Activated CD4-positive, alpha-beta memory T cell treated with anti-CD3 and anti-CD28 coated beads for 36 hours (primary cell): ENCODE results near the gene CEP85L. TPM values are rescaled to one million over a fixed set of nuclear protein-coding genes. Genes with fewer than 3 reads are reported as not detected.

Experiments
- CTCF ChIA-PET: fragments of 350-600 bp; sonication (Branson Sonifier 250); formaldehyde crosslinking; loops from one replicate; lab custom pipeline; 2021; ENCODE audit warnings: antibody characterized with exemption, inconsistent platforms; lab: Charles Lee
- POLR2A ChIA-PET: fragments of 350-600 bp; sonication (Branson Sonifier 250); formaldehyde crosslinking; loops from one replicate; lab custom pipeline; 2021; ENCODE audit warnings: antibody characterized with exemption; lab: Charles Lee
- DNase-seq: peaks from one replicate; pipeline ENCODE4 v3.0.0-alpha.2; 2020
- H3K27ac Mint-ChIP-seq: one replicate; pipeline ENCODE4 v1.8.0; 2021; ENCODE audit warnings: mixed read lengths
- H3K27me3 Mint-ChIP-seq: one replicate; pipeline ENCODE4 v1.8.0; 2021; ENCODE audit warnings: mixed read lengths
- H3K36me3 Mint-ChIP-seq: one replicate; pipeline ENCODE4 v1.8.0; 2021; ENCODE audit warnings: mixed read lengths
- H3K4me1 Mint-ChIP-seq: one replicate; pipeline ENCODE4 v1.8.0; 2021; ENCODE audit warnings: low read depth, mixed read lengths
- H3K4me3 Mint-ChIP-seq: one replicate; pipeline ENCODE4 v1.8.0; 2021; ENCODE audit warnings: mild to moderate bottlenecking, mixed read lengths
- H3K9me3 Mint-ChIP-seq: one replicate; pipeline ENCODE4 v1.8.0; 2021; ENCODE audit warnings: mixed read lengths
- intact Hi-C: fragments of 100-400 bp; cut with micrococcal nuclease; formaldehyde crosslinking; loops from one replicate; pipeline ENCODE4 v1.15.1; 2023
- total RNA-seq, 2 experiments: library from RNA; stranded (reverse); gene quantifications; one replicate each; pipeline ENCODE4 v1.2.3, GENCODE V29; 2021

Gene CEP85L
- 10 to 100 TPM; 21.1 to 23.3 TPM for total RNA-seq

DNA sequence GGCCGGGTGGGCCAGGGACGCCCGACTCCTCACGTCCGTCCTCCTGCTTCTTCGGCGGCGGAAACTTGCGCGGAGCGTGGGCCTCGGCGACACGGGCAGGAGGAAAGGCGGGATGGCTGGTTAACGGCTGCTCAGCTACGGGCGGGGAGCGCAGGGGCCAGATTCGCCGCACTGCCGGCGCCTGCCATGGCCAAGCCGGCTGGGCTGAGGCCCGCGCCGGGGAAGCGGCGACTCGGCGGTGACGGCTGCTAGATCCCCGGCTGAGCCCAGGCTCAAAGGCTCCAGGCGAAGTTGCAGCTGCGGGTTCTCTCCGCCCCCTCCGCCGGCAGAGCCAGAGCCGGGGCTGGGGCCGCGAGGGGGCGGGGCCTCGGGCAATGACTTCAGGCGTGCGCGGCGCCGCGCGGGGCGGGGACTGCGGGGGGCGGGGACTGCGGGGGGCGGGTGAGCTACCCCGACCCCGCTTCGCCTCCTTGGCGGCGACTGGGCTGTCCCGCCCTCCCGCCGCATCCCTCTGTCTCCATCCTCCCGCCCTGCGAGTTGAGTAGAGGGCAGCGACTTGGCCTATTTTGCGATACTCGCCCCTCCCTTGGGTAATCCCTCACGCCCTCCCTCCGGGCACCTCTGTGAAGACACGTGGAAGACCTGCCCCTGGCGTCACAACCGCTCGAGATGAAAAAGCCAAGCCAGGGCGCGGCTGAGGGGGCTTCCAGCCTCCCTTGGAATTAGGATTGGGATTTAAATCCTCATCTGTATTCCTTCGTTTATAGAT, at the start of gene CEP85L:
Gene CEP85L (minus strand): TSS at position 310 of the 769 bp plus-strand sequence. CDS start 322 bp downstream, outside the sequence.
- Mint-ChIP-seq H3K27ac (peak within 1 kb of the TSS; percentile 93), H3K27me3 (no peaks in the 10 kb centered on the region), H3K4me3 (peak within 1 kb of the TSS; percentile 87), H3K36me3 (no peaks in the 10 kb centered on the region), H3K9me3 (no peaks in the 10 kb centered on the region), H3K4me1 (peaks cover 53% of the 10 kb centered on the region)
- peak; percentile 93 for DNase-seq
- CTCF ChIA-PET: interaction anchor here (0.8 to 2.1 kb wide), 5 partner anchors 13 to 151 kb away, joined by 3 to 8 read pairs (median 3); no protein-coding TSS in a partner anchor
- POLR2A ChIA-PET: interaction anchor here (0.5 to 1.8 kb wide), 12 partner anchors 11 to 284 kb away, joined by 3 to 20 read pairs (median 3); partner anchors contain the start of gene ASF1A
- intact Hi-C loops: loop anchor here (1.0 to 5.0 kb wide), 10 partner anchors 13 to 426 kb away; partner anchors contain the start of genes ASF1A and FAM184A

DNA sequence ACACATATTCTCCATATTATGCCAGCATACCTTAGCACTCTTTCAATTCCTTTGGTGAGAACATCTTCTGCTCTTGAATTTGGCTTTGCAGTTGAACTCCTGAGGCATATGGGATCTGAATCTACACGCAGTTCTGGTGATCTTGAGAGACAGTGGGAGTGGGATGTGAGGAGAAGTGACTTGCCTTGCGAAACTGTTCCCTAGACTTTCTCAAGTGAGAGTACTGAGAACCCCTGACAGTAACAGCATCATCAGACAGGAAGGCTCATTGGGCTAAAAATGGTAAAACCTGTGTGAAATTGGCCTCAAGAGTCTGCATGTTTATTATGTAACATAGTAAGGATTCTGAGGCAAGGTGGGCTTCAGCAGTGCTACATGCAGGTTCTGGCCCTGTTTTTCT, 49.1 kb upstream of the CEP85L start:
- Mint-ChIP-seq H3K27me3 (no peaks in the 10 kb centered on the region), H3K4me1 (peaks cover 53% of the 10 kb centered on the region), H3K36me3 (peaks cover 23% of the 10 kb centered on the region), H3K4me3 (no peak overlapping the region), H3K9me3 (no peaks in the 10 kb centered on the region), H3K27ac (no peak overlapping the region)
- POLR2A ChIA-PET: interaction anchor here (0.7 to 0.9 kb wide), 2 partner anchors 8 to 60 kb away, joined by 3 to 4 read pairs; no protein-coding TSS in a partner anchor
- DNase-seq: no peak
- CTCF ChIA-PET: no interaction called here
- intact Hi-C loops: no loop called here

DNA sequence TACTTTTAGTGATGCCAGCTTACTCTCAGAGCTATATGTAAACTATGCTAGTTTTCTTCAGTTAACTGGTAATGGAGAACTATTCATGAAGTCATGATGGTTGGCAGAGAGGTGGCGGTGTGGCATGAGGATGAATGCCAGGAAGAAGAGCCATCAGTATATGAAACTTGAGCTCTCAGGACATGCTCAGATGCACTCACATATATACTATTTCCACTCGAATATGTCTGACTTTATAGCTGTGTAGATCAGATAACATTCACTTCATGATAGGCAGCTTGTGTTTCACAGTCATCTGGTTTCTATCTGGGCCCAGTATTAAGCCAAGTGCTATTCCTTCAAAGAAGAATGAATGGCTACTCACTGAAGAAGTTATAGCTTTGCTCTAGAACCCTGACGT, 46.2 kb upstream of the CEP85L start:
- Mint-ChIP-seq H3K27ac (no peak overlapping the region), H3K9me3 (peaks cover 4% of the 10 kb centered on the region), H3K4me3 (no peak overlapping the region), H3K36me3 (peaks cover 36% of the 10 kb centered on the region), H3K27me3 (no peaks in the 10 kb centered on the region), H3K4me1 (peaks cover 64% of the 10 kb centered on the region)
- POLR2A ChIA-PET: interaction anchor here (1.3 to 1.9 kb wide), 2 partner anchors 8 to 11 kb away, joined by 3 to 5 read pairs; no protein-coding TSS in a partner anchor
- CTCF ChIA-PET: interaction anchor here (1.0 to 2.9 kb wide), 5 partner anchors 9 to 103 kb away, joined by 3 to 13 read pairs (median 5); no protein-coding TSS in a partner anchor
- DNase-seq: no peak
- intact Hi-C loops: no loop called here

DNA sequence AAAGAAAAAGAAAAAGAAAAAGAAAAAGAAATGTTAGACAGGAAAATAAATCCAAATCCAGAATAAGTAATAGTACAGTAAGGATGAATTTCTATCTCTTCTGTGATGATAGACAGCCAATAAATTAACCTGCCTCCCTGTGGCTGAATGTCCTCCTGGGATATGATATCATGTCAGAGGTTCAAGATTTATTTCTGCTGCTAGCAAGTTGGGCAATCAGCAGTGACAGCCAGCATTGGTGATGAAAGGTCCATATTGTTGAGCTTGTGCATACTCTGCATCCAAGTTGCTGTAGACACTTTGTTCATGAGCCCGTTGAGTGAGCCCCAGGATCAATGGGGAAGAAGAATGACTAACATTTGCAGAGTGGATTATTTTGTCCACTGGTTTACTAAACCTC, 44.9 kb upstream of the CEP85L start:
- intact Hi-C loops: no loop called here
- no peaks in the 10 kb centered on the region for H3K27me3 Mint-ChIP-seq
- POLR2A ChIA-PET: interaction anchor here (1.9 kb wide), 1 partner anchor 13 kb away, joined by 5 read pairs; no protein-coding TSS in a partner anchor
- H3K36me3 Mint-ChIP-seq: peaks cover 32% of the 10 kb centered on the region
- CTCF ChIA-PET: interaction anchor here (2.1 to 2.9 kb wide), 2 partner anchors 13 to 104 kb away, joined by 13 read pairs; no protein-coding TSS in a partner anchor
- peaks cover 60% of the 10 kb centered on the region for H3K4me1 Mint-ChIP-seq
- H3K9me3 Mint-ChIP-seq: peaks cover 4% of the 10 kb centered on the region
- H3K4me3 Mint-ChIP-seq: no peak overlapping the region
- H3K27ac Mint-ChIP-seq: no peak overlapping the region
- no peak for DNase-seq

DNA sequence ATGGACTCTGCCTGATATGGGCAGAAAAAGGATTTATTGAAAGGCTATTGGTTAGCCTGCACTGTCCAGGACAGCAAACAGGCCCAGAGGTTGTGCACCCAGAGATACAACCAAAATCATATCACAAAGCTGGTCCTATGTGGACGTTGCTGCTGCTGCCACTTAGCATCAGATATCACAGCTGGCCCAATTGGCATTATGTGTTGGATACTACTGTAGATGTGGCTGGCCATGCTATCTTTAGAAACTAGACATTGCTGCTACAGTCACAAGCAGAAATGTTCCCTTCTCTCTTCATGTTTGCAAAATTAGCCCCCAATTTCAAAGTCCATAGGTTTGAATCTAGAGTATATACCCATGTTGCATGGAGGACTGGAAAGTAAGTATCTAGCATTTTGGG, 42.2 kb upstream of the CEP85L start:
- CTCF ChIA-PET: no interaction called here

DNA sequence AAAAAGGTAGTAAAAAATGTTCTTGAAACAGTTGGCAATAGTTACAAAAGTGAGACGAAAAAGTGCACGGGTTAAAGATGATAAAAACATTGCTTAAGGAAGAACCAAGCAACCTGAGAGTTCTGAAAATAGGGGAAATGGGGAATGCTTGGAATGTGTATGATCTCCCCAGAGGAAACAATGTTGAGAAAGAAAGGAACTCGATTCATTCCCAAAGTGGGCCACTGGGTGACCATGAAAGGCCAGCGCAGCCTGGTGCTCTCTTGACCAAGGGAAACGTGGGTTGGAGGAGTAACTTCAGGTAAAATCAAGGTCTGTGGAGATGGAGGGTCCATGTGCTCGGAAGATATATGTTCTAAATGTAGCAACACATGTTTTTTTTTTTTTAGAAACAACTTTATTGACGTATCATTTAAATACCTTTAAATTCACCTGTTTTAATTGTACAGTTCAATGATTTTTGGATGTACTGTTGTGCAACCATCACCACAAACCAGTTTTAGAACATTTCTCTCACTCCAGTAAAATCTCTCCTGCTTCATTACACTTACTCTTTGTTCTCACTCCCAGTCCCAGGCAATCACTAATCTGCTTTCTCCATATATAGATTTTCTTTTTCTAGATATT, 34.5 kb upstream of the CEP85L start:
- intact Hi-C loops: loop anchor here (2.0 kb wide), 1 partner anchor 35 kb away; the partner anchor contains the start of gene CEP85L
- Mint-ChIP-seq H3K27me3 (no peaks in the 10 kb centered on the region), H3K4me3 (no peak overlapping the region), H3K36me3 (peaks cover 8% of the 10 kb centered on the region), H3K9me3 (no peaks in the 10 kb centered on the region), H3K27ac (no peak overlapping the region), H3K4me1 (peaks cover 65% of the 10 kb centered on the region)
- ChIA-PET CTCF (interaction anchor here (1.4 kb wide), 1 partner anchor 20 kb away, joined by 4 read pairs; no protein-coding TSS in a partner anchor), POLR2A (interaction anchor here (1.0 kb wide), 1 partner anchor 24 kb away, joined by 3 read pairs; no protein-coding TSS in a partner anchor)
- DNase-seq: no peak

More for the DNA sequence above, 42.2 kb upstream of the CEP85L start:
- H3K9me3 Mint-ChIP-seq: peaks cover 4% of the 10 kb centered on the region
- peaks cover 28% of the 10 kb centered on the region for H3K36me3 Mint-ChIP-seq
- H3K4me1 Mint-ChIP-seq: peaks cover 58% of the 10 kb centered on the region
- H3K27me3 Mint-ChIP-seq: no peaks in the 10 kb centered on the region
- no peak overlapping the region for H3K27ac Mint-ChIP-seq
- POLR2A ChIA-PET: no interaction called here
- no peak for DNase-seq
- intact Hi-C loops: no loop called here
- no peak overlapping the region for H3K4me3 Mint-ChIP-seq

DNA sequence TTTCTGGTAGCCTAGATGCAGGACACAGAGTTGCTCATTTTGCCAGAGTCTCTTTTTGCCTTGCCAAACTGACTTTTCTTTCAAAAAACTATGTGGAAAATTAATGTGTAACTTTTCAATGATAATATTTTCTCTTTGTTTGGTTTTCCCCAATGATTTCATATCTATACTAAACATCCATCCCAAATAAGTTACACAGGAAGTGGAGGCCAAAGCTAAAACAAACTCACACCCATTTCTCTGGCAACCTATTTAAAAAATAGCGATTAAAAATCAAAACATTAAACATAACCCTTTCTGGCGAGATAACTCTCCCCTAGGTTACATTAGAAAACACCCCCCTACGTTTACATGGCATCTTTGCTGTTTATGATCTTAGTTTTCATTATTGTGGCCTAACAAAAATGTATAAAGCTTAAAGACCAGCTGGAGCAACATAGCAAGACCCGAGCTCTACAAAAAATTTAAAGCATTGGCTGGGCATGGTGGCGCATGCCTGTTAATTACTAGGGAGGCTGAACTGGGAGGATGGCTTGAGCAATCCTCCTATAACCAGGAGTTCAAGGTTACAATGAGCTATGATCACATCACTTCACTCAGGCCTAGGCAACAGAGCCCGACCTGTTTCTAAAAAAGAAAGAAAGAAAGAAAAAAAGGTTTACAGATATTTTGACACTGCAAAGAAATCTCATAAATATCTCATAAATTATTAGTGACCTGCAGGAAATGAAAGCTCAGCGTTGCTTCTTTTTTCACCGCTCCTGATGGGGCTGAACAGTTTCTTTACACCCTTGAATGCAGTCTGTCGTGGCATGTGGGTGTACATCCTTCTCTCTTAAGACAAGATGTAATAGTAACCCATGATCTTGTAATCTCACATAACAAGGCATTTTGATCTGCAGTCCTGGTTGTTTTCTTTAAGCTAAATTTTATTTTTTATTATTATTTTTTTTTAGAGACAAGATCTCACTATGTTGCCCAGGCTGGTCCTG, 32.8 kb upstream of the CEP85L start:
- Mint-ChIP-seq H3K9me3 (no peaks in the 10 kb centered on the region), H3K27me3 (no peaks in the 10 kb centered on the region), H3K27ac (peak overlapping the region; percentile 68), H3K36me3 (peaks cover 9% of the 10 kb centered on the region), H3K4me3 (peak overlapping the region; percentile 20), H3K4me1 (peaks cover 72% of the 10 kb centered on the region)
- ChIA-PET POLR2A (interaction anchor here (0.9 to 1.0 kb wide), 2 partner anchors 18 to 25 kb away, joined by 4 read pairs; no protein-coding TSS in a partner anchor), CTCF (interaction anchor here (0.6 to 1.9 kb wide), 7 partner anchors 8 to 117 kb away, joined by 3 to 7 read pairs (median 4); no protein-coding TSS in a partner anchor)
- intact Hi-C loops: loop anchor here (1.0 kb wide), 1 partner anchor 22 kb away; no protein-coding TSS in a partner anchor
- no peak for DNase-seq

DNA sequence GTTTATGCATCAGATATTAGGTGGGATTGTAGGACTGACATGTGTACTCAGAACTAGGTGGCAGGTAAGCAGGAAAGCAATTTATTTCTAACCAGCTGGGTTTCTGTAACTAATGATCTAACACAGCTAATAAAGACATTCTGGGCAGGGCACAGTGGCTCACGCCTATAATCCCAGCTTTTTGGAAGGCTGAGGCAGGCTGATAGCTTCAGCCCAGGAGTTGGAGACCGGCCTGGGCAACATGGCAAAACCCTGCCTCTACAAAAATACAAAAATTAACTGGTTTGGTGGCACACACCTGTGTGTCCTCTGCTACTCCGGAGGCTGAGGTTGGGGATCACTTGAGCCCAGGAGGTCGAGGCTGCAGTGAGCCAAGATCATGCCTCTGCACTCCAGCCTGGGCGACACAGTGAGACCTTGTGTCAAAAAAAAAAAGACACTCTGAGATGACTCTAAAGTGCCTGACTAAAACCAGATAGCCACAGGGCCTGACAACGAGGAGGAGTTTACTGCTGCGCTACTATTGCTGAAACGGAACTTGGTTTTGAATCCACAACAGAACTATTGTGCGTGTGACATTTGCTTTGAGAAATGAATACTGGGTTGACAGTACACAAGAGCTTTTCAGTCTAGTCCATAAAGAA, 29.2 kb upstream of the CEP85L start:
- Mint-ChIP-seq H3K27me3 (no peaks in the 10 kb centered on the region), H3K36me3 (peaks cover 2% of the 10 kb centered on the region), H3K27ac (peak overlapping the region; percentile 58), H3K9me3 (no peaks in the 10 kb centered on the region), H3K4me3 (no peak overlapping the region), H3K4me1 (peaks cover 51% of the 10 kb centered on the region)
- POLR2A ChIA-PET: interaction anchor here (0.7 to 1.9 kb wide), 3 partner anchors 13 to 29 kb away, joined by 3 to 4 read pairs (median 3); no protein-coding TSS in a partner anchor
- CTCF ChIA-PET: no interaction called here
- DNase-seq: peak; percentile 55
- intact Hi-C loops: no loop called here

DNA sequence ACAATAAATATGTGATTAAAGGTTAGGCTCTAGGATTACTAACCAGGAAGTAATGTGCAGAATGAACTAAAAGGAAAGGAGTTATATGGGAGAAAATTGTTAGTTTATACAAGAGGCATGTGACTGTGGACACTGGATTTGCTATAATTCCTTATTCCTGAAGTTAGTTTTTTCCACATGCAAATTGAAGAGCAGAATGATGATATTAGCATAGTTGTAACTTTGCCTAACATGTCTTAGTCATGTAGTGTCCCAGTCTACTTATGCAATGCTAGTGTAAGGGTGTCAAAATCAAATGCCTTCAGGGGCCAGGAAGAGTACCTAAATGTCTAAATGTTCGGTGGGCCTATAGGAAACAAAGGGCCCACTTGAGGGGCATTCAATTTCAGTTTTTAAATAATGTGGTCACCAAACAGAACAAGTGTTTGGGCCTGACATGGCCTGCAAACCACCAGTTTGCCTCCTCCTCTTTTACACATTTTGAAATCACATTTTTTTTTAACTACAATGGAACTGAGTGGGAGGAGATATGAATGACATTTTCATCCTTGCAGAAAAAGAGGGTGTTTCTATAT, 28.0 kb upstream of the CEP85L start:
- POLR2A ChIA-PET: interaction anchor here (0.9 to 1.9 kb wide), 2 partner anchors 11 to 30 kb away, joined by 3 to 4 read pairs; no protein-coding TSS in a partner anchor
- CTCF ChIA-PET: no interaction called here

DNA sequence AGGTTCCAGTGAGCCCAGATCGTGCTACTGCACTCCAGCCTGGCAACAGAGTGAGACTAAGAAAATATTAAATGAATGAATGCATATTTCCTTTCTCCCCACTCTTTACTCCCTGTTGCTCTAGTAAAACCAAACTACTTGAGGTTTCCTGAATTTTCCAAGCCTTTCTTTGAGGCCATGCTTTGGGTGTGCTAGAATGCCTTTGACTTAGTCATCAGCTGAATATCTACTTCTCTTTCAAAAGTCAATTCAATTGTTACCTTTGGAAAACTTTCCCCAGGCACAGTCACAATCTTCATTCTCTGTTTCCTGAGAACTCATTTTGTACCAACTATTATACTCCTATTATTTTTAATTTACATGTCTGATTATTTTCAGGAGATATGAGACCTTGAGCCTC, 27.5 kb upstream of the CEP85L start:
- Mint-ChIP-seq H3K4me1 (peaks cover 41% of the 10 kb centered on the region), H3K4me3 (no peak overlapping the region), H3K36me3 (peaks cover 3% of the 10 kb centered on the region), H3K27me3 (no peaks in the 10 kb centered on the region), H3K9me3 (no peaks in the 10 kb centered on the region), H3K27ac (peak overlapping the region; percentile 23)
- ChIA-PET POLR2A (no interaction called here), CTCF (no interaction called here)
- intact Hi-C loops: loop anchor here (1.0 to 2.0 kb wide), 2 partner anchors 11 to 14 kb away; no protein-coding TSS in a partner anchor
- DNase-seq: no peak

More for the DNA sequence above, 28.0 kb upstream of the CEP85L start:
- Mint-ChIP-seq H3K4me1 (peaks cover 45% of the 10 kb centered on the region), H3K27ac (peak overlapping the region; percentile 43), H3K9me3 (no peaks in the 10 kb centered on the region), H3K36me3 (peaks cover 2% of the 10 kb centered on the region), H3K27me3 (no peaks in the 10 kb centered on the region), H3K4me3 (no peak overlapping the region)
- DNase-seq: no peak
- intact Hi-C loops: loop anchor here (1.0 to 2.0 kb wide), 2 partner anchors 11 to 15 kb away; no protein-coding TSS in a partner anchor
